ENCODE results near the gene PCSK6. TPM values are rescaled to one million over a fixed set of nuclear protein-coding genes. Genes with fewer than 3 reads are reported as not detected.

Gene PCSK6
- total RNA-seq, 1 experiment from 2014 or later, result 3.7 TPM

DNA sequence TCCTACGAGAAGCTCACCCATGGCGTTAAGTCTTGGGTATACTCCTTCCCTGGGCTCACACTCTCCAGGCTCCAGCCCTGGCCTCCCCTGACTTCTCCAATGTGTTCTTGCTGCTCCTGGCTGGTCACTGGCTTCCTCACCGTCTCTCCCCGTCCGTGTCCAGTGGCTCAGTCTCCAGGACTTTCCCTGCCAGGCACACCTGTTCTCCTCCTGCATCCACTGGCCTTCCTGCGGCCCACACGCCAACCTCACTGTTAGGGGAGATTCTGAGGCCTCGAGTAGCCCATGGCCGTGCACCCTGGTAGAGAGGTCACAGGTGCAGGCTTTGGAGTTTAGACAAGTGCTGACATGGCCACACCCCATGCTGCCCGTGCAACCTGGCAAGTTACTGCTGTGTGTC is 102.5 kb downstream of the PCSK6 start:
- Histone ChIP-seq H3K36me3 (ENCODE audit: low read depth, low read length) (no peaks in the 10 kb centered on the region), H3K27ac (ENCODE audit: low read length) (no peak overlapping the region), H3K27me3 (ENCODE audit: low read length) (peaks cover 50% of the 10 kb centered on the region), H3K4me2 (ENCODE audit: low read length) (no peak overlapping the region), H4K20me1 (ENCODE audit: low read length) (no peaks in the 10 kb centered on the region), H3K9me2 (replicated peaks; ENCODE audit: low read length) (no peaks in the 10 kb centered on the region), H3K4me3 (ENCODE audit: low read length) (no peak overlapping the region), H3K4me1 (ENCODE audit: insufficient read depth, low read length) (no peaks in the 10 kb centered on the region), H3K9ac (ENCODE audit: low read length) (no peak overlapping the region), H3K79me2 (ENCODE audit: low read length) (no peaks in the 10 kb centered on the region), H3F3A (ENCODE audit: low read length, unreplicated experiment) (no peaks in the 10 kb centered on the region), H3K9me3 (ENCODE audit: low read length) (no peaks in the 10 kb centered on the region), H2AFZ (ENCODE audit: low read length) (no peak overlapping the region)
- ATAC-seq (no peak), DNase-seq (no peak)
- intact Hi-C loops (cut with micrococcal nuclease), result no loop called here
- BruUV-seq (replicated peaks), result no TSS peak
- no peak for TF ChIP-seq EZH2phosphoT487 (IDR thresholded peaks at IDR 0.05; ENCODE audit: borderline replicate concordance, low read length)
- TF ChIP-seq, protein P1, sequence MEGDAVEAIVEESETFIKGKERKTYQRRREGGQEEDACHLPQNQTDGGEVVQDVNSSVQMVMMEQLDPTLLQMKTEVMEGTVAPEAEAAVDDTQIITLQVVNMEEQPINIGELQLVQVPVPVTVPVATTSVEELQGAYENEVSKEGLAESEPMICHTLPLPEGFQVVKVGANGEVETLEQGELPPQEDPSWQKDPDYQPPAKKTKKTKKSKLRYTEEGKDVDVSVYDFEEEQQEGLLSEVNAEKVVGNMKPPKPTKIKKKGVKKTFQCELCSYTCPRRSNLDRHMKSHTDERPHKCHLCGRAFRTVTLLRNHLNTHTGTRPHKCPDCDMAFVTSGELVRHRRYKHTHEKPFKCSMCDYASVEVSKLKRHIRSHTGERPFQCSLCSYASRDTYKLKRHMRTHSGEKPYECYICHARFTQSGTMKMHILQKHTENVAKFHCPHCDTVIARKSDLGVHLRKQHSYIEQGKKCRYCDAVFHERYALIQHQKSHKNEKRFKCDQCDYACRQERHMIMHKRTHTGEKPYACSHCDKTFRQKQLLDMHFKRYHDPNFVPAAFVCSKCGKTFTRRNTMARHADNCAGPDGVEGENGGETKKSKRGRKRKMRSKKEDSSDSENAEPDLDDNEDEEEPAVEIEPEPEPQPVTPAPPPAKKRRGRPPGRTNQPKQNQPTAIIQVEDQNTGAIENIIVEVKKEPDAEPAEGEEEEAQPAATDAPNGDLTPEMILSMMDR (conservative IDR thresholded peaks at IDR 0.05; ENCODE audit: low read depth, low read length), result no peak
- TF ChIP-seq EZH2 (IDR thresholded peaks at IDR 0.05; ENCODE audit: low read length, unreplicated experiment), result no peak
- CTCF ChIA-PET, result no interaction called here
- POLR2A ChIA-PET (ENCODE audit: unreplicated experiment), result no interaction called here

DNA sequence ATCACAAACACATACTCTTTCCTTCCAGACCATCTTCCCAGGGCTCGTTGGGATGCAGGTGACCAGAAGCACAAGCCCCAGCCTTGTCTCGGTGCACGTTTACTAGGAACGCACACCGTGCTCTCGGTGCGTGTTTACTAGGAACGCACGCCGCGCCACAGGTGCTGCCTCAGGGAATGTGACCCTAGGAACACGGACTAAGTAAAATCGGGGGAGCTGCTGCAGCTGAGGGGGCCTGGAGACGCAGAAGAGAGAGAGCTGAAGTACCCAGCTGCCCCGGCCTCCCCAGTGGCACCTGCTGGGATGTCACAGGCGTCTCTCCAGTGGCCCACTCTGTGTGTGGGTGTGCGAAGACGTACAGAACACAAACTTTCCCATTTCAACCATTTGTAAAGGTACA is 103.5 kb downstream of the PCSK6 start:
- Histone ChIP-seq H3K4me2 (ENCODE audit: low read length) (no peak overlapping the region), H3K9ac (ENCODE audit: low read length) (no peak overlapping the region), H3K9me3 (ENCODE audit: low read length) (no peaks in the 10 kb centered on the region), H3K4me1 (ENCODE audit: insufficient read depth, low read length) (no peaks in the 10 kb centered on the region), H2AFZ (ENCODE audit: low read length) (no peak overlapping the region), H3K27ac (ENCODE audit: low read length) (no peak overlapping the region), H3K4me3 (ENCODE audit: low read length) (no peak overlapping the region), H4K20me1 (ENCODE audit: low read length) (no peaks in the 10 kb centered on the region), H3F3A (ENCODE audit: low read length, unreplicated experiment) (no peaks in the 10 kb centered on the region), H3K27me3 (ENCODE audit: low read length) (peaks cover 55% of the 10 kb centered on the region), H3K9me2 (replicated peaks; ENCODE audit: low read length) (no peaks in the 10 kb centered on the region), H3K79me2 (ENCODE audit: low read length) (no peaks in the 10 kb centered on the region), H3K36me3 (ENCODE audit: low read depth, low read length) (no peaks in the 10 kb centered on the region)
- TF ChIP-seq EZH2phosphoT487 (IDR thresholded peaks at IDR 0.05; ENCODE audit: borderline replicate concordance, low read length) (no peak), EZH2 (IDR thresholded peaks at IDR 0.05; ENCODE audit: low read length, unreplicated experiment) (no peak)
- TF ChIP-seq, protein P1 (conservative IDR thresholded peaks at IDR 0.05; ENCODE audit: low read depth, low read length), result no peak
- ChIA-PET CTCF (no interaction called here), POLR2A (ENCODE audit: unreplicated experiment) (no interaction called here)
- DNase-seq (no peak), ATAC-seq (no peak)
- intact Hi-C loops (cut with micrococcal nuclease), result no loop called here
- BruUV-seq (replicated peaks), result no TSS peak

DNA sequence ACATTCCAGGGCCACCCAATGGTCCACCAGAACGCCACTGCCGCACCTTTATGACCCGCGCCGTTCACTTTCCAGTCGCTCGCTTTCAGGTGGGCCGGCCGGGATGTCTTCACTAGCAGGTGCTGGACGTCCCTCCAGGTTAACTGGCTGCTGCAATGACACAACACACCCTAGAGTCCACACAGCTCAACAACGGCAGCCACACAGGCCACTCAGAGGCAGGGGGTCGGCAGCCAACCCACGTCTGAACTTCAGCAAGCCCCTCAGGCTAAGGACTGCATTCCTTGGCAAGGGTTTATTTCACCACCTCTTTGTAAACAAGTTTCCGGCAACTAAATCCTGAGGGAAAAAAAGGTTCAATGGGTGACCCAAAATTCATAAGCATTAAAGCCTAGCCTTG is 105.2 kb downstream of the PCSK6 start:
- Histone ChIP-seq H3K4me2 (ENCODE audit: low read length) (no peak overlapping the region), H3K79me2 (ENCODE audit: low read length) (no peaks in the 10 kb centered on the region), H3K9ac (ENCODE audit: low read length) (no peak overlapping the region), H2AFZ (ENCODE audit: low read length) (no peak overlapping the region), H3K9me3 (ENCODE audit: low read length) (no peaks in the 10 kb centered on the region), H3F3A (ENCODE audit: low read length, unreplicated experiment) (no peaks in the 10 kb centered on the region), H3K27ac (ENCODE audit: low read length) (no peak overlapping the region), H3K4me1 (ENCODE audit: insufficient read depth, low read length) (no peaks in the 10 kb centered on the region), H4K20me1 (ENCODE audit: low read length) (no peaks in the 10 kb centered on the region), H3K4me3 (ENCODE audit: low read length) (no peak overlapping the region), H3K36me3 (ENCODE audit: low read depth, low read length) (no peaks in the 10 kb centered on the region), H3K9me2 (replicated peaks; ENCODE audit: low read length) (no peaks in the 10 kb centered on the region), H3K27me3 (ENCODE audit: low read length) (peaks cover 60% of the 10 kb centered on the region)
- TF ChIP-seq EZH2phosphoT487 (IDR thresholded peaks at IDR 0.05; ENCODE audit: borderline replicate concordance, low read length) (no peak), EZH2 (IDR thresholded peaks at IDR 0.05; ENCODE audit: low read length, unreplicated experiment) (no peak)
- TF ChIP-seq, protein P1 (conservative IDR thresholded peaks at IDR 0.05; ENCODE audit: low read depth, low read length), result no peak
- ChIA-PET CTCF (no interaction called here), POLR2A (ENCODE audit: unreplicated experiment) (no interaction called here)
- BruUV-seq (replicated peaks), result no TSS peak
- intact Hi-C loops (cut with micrococcal nuclease), result no loop called here
- ATAC-seq (no peak), DNase-seq (no peak)

Measured in PC-3 (cell line).